ENCODE data around the gene MAP2K1.

DNA sequence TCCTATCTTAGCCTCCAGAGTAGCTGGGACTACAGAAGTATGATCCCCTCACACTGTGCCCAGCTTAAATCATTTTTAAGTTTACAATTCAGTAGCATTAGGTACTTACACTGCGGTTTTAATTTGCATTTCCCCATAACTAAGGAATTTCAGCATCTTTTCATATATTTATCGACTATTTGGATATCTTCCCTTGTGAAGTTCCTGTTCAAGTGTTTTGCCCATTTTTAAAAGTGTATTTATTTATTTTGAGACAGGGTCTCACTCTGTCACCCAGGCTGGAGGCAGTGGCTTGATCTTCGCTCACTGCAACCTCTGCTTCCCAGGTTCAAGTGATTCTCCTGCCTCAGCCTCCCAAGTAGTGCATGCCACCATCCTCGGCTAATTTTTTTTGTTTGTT, 12.5 kb upstream of the MAP2K1 start:
- TF ChIP-seq, protein P1, sequence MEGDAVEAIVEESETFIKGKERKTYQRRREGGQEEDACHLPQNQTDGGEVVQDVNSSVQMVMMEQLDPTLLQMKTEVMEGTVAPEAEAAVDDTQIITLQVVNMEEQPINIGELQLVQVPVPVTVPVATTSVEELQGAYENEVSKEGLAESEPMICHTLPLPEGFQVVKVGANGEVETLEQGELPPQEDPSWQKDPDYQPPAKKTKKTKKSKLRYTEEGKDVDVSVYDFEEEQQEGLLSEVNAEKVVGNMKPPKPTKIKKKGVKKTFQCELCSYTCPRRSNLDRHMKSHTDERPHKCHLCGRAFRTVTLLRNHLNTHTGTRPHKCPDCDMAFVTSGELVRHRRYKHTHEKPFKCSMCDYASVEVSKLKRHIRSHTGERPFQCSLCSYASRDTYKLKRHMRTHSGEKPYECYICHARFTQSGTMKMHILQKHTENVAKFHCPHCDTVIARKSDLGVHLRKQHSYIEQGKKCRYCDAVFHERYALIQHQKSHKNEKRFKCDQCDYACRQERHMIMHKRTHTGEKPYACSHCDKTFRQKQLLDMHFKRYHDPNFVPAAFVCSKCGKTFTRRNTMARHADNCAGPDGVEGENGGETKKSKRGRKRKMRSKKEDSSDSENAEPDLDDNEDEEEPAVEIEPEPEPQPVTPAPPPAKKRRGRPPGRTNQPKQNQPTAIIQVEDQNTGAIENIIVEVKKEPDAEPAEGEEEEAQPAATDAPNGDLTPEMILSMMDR (IDR thresholded peaks at IDR 0.05; ENCODE audit: low read length) = no peak
- TF ChIP-seq EZH2 (optimal IDR thresholded peaks at IDR 0.05; ENCODE audit: low read depth, low read length) = no peak
- no peak for TF ChIP-seq EZH2phosphoT487 (IDR thresholded peaks at IDR 0.05; ENCODE audit: low read length)
